HCT116 (cell line): ENCODE data around the gene GPAT3.

ENCODE experiments used
- POLR2AphosphoS5 ChIP-seq: IDR thresholded peaks from 2 replicates; pipeline ENCODE4 v1.6.1; 2011; ENCODE audit warnings: mild to moderate bottlenecking, low read depth, low read length, moderate library complexity
- TF ChIP-seq, protein P1 (sequence below), 3 experiments: fragments of 200-600 bp in 1 of 3; sonication (generic) in 1 of 3; IDR thresholded peaks in 2 of 3; conservative IDR thresholded peaks in 1 of 3; 2 replicates each; pipeline ENCODE4 v1.5.1; 2012 to 2017; ENCODE audit warnings: low read depth in 2 of 3, low read length in 2 of 3, antibody characterized with exemption in 1 of 3, borderline replicate concordance in 1 of 3, control low read depth in 1 of 3, mild to moderate bottlenecking in 1 of 3, mixed read lengths in 1 of 3, mixed run types in 1 of 3, moderate library complexity in 1 of 3; ENCODE audit not compliant: insufficient read depth in 1 of 3
- TF ChIP-seq, protein P2 (sequence below): IDR thresholded peaks from 2 replicates; pipeline ENCODE4 v1.6.1; 2012; ENCODE audit warnings: low read depth

DNA sequence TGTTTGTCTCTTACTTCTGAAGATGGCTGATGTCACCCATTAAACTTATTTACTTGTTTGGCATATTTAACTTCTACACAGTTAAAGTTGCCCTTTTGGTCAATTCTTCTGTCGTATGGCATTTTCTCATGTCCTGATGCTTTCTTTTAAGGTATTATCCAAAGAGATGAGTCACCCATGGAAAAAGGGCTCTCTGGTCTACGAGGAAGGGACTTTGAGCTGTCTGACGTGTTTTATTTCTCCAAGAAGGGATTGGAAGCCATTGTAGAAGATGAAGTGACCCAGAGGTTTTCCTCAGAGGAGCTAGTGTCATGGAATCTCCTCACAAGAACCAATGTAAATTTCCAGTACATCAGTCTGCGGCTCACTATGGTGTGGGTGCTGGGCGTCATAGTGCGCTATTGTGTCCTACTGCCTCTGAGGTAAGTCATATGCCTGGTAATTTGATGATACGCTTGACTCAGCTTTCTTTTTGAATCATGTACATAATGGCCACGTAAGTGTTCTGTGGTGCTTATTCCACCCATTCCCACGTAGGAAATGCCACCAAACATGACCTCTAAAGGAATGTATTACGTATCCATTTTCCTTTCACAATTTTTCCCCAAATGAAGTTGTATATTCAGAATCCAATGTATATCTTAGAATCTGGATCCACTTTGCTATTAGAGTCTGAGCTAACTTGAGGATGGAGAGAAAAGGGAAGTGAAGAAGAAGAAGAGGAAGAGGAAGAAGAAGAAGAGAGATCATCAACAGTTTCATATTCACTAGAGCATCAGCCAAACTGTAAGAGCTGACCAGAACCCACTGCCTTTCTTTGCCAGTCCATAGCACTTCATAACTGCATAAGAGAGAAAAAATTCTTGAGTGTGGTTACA, 45.7 kb downstream of the GPAT3 start:
- TF ChIP-seq, protein P1, sequence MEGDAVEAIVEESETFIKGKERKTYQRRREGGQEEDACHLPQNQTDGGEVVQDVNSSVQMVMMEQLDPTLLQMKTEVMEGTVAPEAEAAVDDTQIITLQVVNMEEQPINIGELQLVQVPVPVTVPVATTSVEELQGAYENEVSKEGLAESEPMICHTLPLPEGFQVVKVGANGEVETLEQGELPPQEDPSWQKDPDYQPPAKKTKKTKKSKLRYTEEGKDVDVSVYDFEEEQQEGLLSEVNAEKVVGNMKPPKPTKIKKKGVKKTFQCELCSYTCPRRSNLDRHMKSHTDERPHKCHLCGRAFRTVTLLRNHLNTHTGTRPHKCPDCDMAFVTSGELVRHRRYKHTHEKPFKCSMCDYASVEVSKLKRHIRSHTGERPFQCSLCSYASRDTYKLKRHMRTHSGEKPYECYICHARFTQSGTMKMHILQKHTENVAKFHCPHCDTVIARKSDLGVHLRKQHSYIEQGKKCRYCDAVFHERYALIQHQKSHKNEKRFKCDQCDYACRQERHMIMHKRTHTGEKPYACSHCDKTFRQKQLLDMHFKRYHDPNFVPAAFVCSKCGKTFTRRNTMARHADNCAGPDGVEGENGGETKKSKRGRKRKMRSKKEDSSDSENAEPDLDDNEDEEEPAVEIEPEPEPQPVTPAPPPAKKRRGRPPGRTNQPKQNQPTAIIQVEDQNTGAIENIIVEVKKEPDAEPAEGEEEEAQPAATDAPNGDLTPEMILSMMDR (IDR thresholded peaks at IDR 0.05 in 2 of 3, conservative IDR thresholded peaks at IDR 0.05 in 1 of 3; ENCODE audit: borderline replicate concordance in 1 of 3, insufficient read depth in 1 of 3, low read depth in 2 of 3, low read length in 2 of 3), result no peak
- TF ChIP-seq, protein P2, sequence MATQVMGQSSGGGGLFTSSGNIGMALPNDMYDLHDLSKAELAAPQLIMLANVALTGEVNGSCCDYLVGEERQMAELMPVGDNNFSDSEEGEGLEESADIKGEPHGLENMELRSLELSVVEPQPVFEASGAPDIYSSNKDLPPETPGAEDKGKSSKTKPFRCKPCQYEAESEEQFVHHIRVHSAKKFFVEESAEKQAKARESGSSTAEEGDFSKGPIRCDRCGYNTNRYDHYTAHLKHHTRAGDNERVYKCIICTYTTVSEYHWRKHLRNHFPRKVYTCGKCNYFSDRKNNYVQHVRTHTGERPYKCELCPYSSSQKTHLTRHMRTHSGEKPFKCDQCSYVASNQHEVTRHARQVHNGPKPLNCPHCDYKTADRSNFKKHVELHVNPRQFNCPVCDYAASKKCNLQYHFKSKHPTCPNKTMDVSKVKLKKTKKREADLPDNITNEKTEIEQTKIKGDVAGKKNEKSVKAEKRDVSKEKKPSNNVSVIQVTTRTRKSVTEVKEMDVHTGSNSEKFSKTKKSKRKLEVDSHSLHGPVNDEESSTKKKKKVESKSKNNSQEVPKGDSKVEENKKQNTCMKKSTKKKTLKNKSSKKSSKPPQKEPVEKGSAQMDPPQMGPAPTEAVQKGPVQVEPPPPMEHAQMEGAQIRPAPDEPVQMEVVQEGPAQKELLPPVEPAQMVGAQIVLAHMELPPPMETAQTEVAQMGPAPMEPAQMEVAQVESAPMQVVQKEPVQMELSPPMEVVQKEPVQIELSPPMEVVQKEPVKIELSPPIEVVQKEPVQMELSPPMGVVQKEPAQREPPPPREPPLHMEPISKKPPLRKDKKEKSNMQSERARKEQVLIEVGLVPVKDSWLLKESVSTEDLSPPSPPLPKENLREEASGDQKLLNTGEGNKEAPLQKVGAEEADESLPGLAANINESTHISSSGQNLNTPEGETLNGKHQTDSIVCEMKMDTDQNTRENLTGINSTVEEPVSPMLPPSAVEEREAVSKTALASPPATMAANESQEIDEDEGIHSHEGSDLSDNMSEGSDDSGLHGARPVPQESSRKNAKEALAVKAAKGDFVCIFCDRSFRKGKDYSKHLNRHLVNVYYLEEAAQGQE, result no peak
- no peak for TF ChIP-seq POLR2AphosphoS5
